ENCODE data around the gene COL27A1.
"Not testable (repeated sequence)": the region's sequence is repeated elsewhere in the genome, so short reads cannot be mapped to it uniquely, and the experiment has no call there.

COL27A1 gene

GRCh38 chr9:114122136-114123027, 33.0 kb upstream of the COL27A1 start:
- no peak for DNase-seq (ENCODE audit: low read depth, low spot score)
- no peak overlapping the region for H3K4me3 ChIP-seq (ENCODE audit: low read length)

GRCh38 chr9:114123031-114123977, 32.0 kb upstream of the COL27A1 start:
- H3K4me3 ChIP-seq (ENCODE audit: low read length): no peak overlapping the region
- no peak for DNase-seq (ENCODE audit: low read depth, low spot score)

GRCh38 chr9:114124138-114124537, 31.2 kb upstream of the COL27A1 start:
- DNase-seq (ENCODE audit: low read depth, low spot score): no peak

GRCh38 chr9:114124666-114125475, 30.5 kb upstream of the COL27A1 start:
- no peak overlapping the region for H3K4me3 ChIP-seq (ENCODE audit: low read length)
- DNase-seq (ENCODE audit: low read depth, low spot score): no peak

More at GRCh38 chr9:114124138-114124537, 31.2 kb upstream of the COL27A1 start:
- H3K4me3 ChIP-seq (ENCODE audit: low read length): no peak overlapping the region

DNA sequence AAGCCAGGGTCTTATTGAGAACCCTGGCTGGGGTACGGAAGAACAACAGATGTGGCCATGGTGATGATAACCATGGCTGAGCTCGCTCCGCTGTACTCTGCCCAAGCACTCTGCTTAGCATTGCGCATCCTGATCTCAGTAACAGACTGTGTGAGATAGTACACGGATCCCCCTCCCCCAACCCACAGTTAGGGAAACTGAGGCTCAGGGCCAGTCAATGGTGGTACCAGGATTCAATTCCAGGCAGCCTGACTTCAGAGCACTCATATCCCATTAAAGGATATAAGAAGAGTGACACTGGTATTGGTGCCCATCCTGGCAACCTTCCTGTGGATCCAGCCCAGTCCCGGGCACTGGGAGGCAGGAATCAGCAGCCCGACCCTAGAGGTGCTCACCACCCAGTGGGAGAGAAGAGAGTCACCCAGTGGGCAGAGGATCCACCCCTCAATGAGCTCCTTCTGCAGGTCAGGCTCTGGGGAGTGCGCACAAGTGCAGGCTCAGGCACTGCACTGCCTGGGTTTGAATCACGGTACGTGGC, 29.8 kb upstream of the COL27A1 start:
- DNase-seq (ENCODE audit: low read depth, low spot score): no peak

GRCh38 chr9:114126247-114127060, 28.9 kb upstream of the COL27A1 start:
- H3K4me3 ChIP-seq (ENCODE audit: low read length): no peak overlapping the region
- DNase-seq (ENCODE audit: low read depth, low spot score): no peak

More for the DNA sequence above, 29.8 kb upstream of the COL27A1 start:
- H3K4me3 ChIP-seq (ENCODE audit: low read length): no peak overlapping the region

DNA sequence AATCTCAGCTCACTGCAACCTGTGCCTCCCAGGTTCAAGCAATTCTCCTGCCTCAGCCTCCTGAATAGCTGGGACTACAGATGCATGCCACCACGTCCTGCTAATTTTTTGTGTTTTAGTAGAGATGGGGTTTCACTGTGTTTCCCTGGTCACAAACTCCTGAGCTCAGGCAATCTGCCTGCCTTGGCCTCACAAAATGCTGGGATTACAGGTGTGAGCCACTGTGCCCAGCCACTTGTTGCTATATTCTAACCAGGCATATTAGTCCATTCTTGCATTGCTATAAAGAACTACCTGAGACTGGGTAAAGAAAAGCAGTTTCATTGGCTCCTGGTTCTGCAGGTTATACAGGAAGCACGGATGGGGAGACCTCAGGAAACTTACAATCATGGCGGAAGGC, 26.6 kb upstream of the COL27A1 start:
- not testable (repeated sequence) for H3K4me3 ChIP-seq (ENCODE audit: low read length); DNase-seq (ENCODE audit: low read depth, low spot score)

DNA sequence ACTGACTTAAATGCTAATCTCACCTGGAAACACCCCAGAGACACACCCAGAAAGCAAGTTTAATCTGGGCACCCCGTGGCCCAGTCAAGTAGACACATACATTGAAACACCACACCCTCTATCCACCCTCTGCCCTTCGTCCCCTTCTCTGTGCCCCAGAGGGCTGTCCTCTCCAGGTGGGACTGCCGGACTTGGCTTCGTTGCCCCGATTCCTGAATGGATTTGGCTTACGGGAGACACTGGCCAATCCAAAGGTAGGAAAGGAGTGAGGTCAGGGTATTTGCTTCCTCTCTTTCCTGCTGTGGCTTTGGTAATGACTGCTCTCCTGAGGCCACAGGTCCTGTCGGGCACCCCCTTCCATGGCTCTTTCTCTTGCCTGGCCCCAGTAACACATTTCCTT, 25.2 kb upstream of the COL27A1 start:
- H3K4me3 ChIP-seq (ENCODE audit: low read length): no peak overlapping the region
- DNase-seq (ENCODE audit: low read depth, low spot score): no peak

GRCh38 chr9:114130624-114131277, 24.6 kb upstream of the COL27A1 start:
- no peak overlapping the region for H3K4me3 ChIP-seq (ENCODE audit: low read length)
- no peak for DNase-seq (ENCODE audit: low read depth, low spot score)

GRCh38 chr9:114131808-114132549, 23.4 kb upstream of the COL27A1 start:
- H3K4me3 ChIP-seq (ENCODE audit: low read length): no peak overlapping the region
- no peak for DNase-seq (ENCODE audit: low read depth, low spot score)

- no peak for DNase-seq (ENCODE audit: low read depth, low spot score)
Observed at GRCh38 chr9:114132550-114132918, 22.8 kb upstream of the COL27A1 start.

DNA sequence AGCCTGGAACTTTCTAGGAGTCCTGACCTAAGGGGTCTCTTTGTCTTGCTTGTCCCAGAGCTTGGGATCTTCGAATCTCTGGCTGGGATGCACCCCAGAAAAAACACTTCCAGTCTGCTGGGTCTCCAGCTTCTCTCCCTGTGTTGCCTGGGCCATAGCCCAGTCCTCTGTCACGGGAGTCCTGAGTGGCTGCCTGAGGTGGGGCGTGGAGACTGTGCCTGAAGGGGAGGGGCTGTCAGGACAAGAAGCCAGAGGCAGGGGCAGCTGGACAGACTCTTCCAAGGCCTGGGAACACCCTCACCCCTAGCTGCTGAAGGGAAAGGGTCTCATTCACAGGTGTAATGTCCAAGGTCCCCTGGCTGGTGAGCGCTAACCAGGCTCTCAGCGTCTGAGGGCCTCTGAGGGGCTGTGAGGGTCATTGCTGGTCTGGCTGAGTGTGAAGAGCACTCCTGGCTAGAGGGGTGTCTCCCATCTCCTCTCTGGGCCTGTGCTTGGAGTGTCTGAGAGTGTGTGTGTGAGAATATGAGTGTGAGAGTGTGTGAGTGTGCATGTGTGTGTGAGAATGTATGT, 20.4 kb upstream of the COL27A1 start:
- no peak for DNase-seq (ENCODE audit: low read depth, low spot score)
- no peak overlapping the region for H3K4me3 ChIP-seq (ENCODE audit: low read length)

More at GRCh38 chr9:114132550-114132918, 22.8 kb upstream of the COL27A1 start:
- no peak overlapping the region for H3K4me3 ChIP-seq (ENCODE audit: low read length)

- no peak overlapping the region for H3K4me3 ChIP-seq (ENCODE audit: low read length)
- DNase-seq (ENCODE audit: low read depth, low spot score): no peak
Observed at GRCh38 chr9:114137831-114138230, 17.5 kb upstream of the COL27A1 start.

DNA sequence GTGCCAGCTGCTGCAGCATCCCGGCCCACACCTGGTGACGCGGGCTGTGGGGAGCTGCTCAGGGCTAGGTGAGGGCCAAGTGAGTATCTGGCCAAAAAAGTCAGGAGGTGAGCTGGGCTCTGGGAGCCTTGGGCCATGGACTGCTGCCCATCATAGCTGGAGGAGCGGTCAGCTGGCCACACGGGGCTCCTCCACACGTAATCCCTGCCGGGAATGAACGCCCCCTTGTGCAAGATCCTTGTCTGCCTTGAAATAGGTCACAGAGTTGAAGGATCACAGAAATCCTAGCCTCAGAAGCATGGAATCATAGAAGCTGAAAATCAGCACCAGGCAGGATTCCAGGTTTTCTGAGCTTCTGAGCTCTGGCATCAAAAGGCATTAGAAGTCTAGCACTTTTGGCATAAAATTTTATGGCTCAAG, 16.8 kb upstream of the COL27A1 start:
- H3K4me3 ChIP-seq (ENCODE audit: low read length): no peak overlapping the region
- no peak for DNase-seq (ENCODE audit: low read depth, low spot score)

DNA sequence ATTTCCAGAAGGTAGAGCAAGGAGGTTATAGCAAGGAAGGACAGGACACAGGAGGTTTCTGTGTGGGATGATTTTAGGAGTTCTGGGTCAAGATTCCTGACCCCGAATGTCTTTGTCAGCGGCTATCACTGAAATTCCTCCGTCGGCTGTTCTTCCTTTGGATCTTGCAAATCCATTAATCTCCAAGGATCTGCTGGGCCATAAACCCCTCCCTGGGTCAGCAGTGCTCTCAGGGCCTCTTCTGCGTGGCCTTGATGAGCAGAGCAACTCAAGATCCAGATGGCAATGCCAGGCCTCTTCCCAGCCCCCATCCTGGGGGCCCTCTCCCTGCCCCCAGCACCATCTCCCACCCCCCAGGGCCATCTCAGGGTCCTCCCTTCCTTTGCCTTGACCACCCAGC, 16.3 kb upstream of the COL27A1 start:
- no peak for DNase-seq (ENCODE audit: low read depth, low spot score)
- no peak overlapping the region for H3K4me3 ChIP-seq (ENCODE audit: low read length)

- H3K4me3 ChIP-seq (ENCODE audit: low read length): no peak overlapping the region
Observed at GRCh38 chr9:114140401-114140800, 14.9 kb upstream of the COL27A1 start.

GRCh38 chr9:114140850-114141249, 14.5 kb upstream of the COL27A1 start:
- no peak overlapping the region for H3K4me3 ChIP-seq (ENCODE audit: low read length)
- DNase-seq (ENCODE audit: low read depth, low spot score): no peak

More at GRCh38 chr9:114140401-114140800, 14.9 kb upstream of the COL27A1 start:
- no peak for DNase-seq (ENCODE audit: low read depth, low spot score)

Measured in Jurkat, Clone E6-1 (cell line).